ENCODE data around the gene MAGI1.
A peak's percentile ranks its signal among the peaks of the same experiment; 100 is the strongest.

The MAGI1 gene

GRCh38 chr3:65793495-65794200, 245.1 kb downstream of the MAGI1 start:
- no peak for TF ChIP-seq CTCF (IDR thresholded peaks at IDR 0.05)
- Histone ChIP-seq H3K27ac (no peak overlapping the region), H3K4me1 (peaks cover 0 to 4% (median 0%) of the 10 kb centered on the region in 4 donors)

DNA sequence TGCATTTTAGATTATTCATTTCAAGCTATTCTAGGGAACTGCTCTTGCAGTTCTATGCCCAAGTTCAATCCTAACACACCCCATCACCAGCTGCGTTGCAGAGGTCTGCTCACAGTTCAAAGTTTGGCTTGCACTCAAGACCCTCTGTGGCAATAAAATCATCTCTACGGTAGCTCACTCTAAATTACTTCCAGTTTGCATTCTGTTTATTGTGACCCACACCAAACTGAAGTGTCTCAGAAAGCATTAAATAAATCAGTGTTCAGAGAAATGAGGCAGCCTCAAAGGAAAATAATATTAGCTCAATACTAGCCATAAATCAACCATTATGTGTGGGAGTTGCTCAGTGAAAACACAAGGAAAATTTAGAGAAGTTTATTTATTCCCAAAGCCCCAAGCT, 250.3 kb downstream of the MAGI1 start:
- TF ChIP-seq CTCF (IDR thresholded peaks at IDR 0.05), result no peak
- intact Hi-C loops (cut with DNase I; ENCODE audit: low total_unique reads), result loop anchor here (5.0 kb wide), 2 partner anchors 249 to 349 kb away; partner anchors contain the start of gene MAGI1
- Histone ChIP-seq H3K4me1 (peaks cover 0 to 32% (median 12%) of the 10 kb centered on the region in 4 donors), H3K9me3 (no peaks in the 10 kb centered on the region), H3K27ac (peak overlapping the region in 1 of 2 donors; percentile 52), H3K27me3 (no peaks in the 10 kb centered on the region), H3K4me3 (no peak overlapping the region), H3K36me3 (no peaks in the 10 kb centered on the region)
- DNase-seq, result no peak

More at GRCh38 chr3:65793495-65794200, 245.1 kb downstream of the MAGI1 start:
- intact Hi-C loops (cut with DNase I; ENCODE audit: low total_unique reads), result no loop called here
- no peaks in the 10 kb centered on the region for H3K9me3 ChIP-seq
- no peaks in the 10 kb centered on the region for H3K36me3 ChIP-seq
- no peak overlapping the region for H3K4me3 ChIP-seq
- DNase-seq, result no peak
- no peaks in the 10 kb centered on the region for H3K27me3 ChIP-seq

- Histone ChIP-seq H3K4me1 (peaks cover 0 to 32% (median 12%) of the 10 kb centered on the region in 4 donors), H3K9me3 (no peaks in the 10 kb centered on the region), H3K27me3 (no peaks in the 10 kb centered on the region), H3K4me3 (no peak overlapping the region), H3K27ac (peak overlapping the region; percentile 43 to 52), H3K36me3 (no peaks in the 10 kb centered on the region)
- TF ChIP-seq CTCF (IDR thresholded peaks at IDR 0.05), result no peak
- intact Hi-C loops (cut with DNase I; ENCODE audit: low total_unique reads), result loop anchor here (5.0 kb wide), 2 partner anchors 249 to 349 kb away; partner anchors contain the start of gene MAGI1
- no peak for DNase-seq
Measured at GRCh38 chr3:65787827-65788226, 250.9 kb downstream of the MAGI1 start.

- no peak for TF ChIP-seq CTCF (IDR thresholded peaks at IDR 0.05)
- Histone ChIP-seq H3K4me1 (peaks cover 0 to 32% (median 12%) of the 10 kb centered on the region in 4 donors), H3K27ac (peak overlapping the region; percentile 43 to 52), H3K27me3 (no peaks in the 10 kb centered on the region), H3K4me3 (no peak overlapping the region), H3K9me3 (no peaks in the 10 kb centered on the region), H3K36me3 (no peaks in the 10 kb centered on the region)
- no peak for DNase-seq
- intact Hi-C loops (cut with DNase I; ENCODE audit: low total_unique reads), result loop anchor here (5.0 kb wide), 2 partner anchors 250 to 350 kb away; partner anchors contain the start of gene MAGI1
Measured at GRCh38 chr3:65787340-65787739, 251.4 kb downstream of the MAGI1 start.

GRCh38 chr3:65786890-65787289, 251.8 kb downstream of the MAGI1 start:
- Histone ChIP-seq H3K27ac (peak overlapping the region; percentile 43 to 52), H3K27me3 (no peaks in the 10 kb centered on the region), H3K36me3 (no peaks in the 10 kb centered on the region), H3K4me3 (no peak overlapping the region), H3K9me3 (no peaks in the 10 kb centered on the region), H3K4me1 (peaks cover 0 to 32% (median 12%) of the 10 kb centered on the region in 4 donors)
- intact Hi-C loops (cut with DNase I; ENCODE audit: low total_unique reads), result loop anchor here (5.0 kb wide), 2 partner anchors 250 to 350 kb away; partner anchors contain the start of gene MAGI1
- DNase-seq, result no peak
- no peak for TF ChIP-seq CTCF (IDR thresholded peaks at IDR 0.05)

Measured in tibial artery (tissue), 4 donors.